Endothelial cell of umbilical vein (primary cell): ENCODE results near the gene ATP5PB. TPM values are rescaled to one million over a fixed set of nuclear protein-coding genes. Genes with fewer than 3 reads are reported as not detected.

Experiments
- BruUV-seq: library from RNA; stranded (reverse); fragments of 400-500 nt; replicated peaks from 2 replicates; lab custom pipeline; 2021; lab: Mats Ljungman, UMichigan
- CTCF ChIA-PET: fragments of 300-600, 350-600 bp; sonication (Branson Sonifier 250); formaldehyde crosslinking; loops from one replicate; lab custom pipeline; 2021; ENCODE audit warnings: antibody characterized with exemption, inconsistent platforms; lab: Charles Lee
- POLR2A ChIA-PET: fragments of 300-600, 350-600 bp; sonication (Branson Sonifier 250); formaldehyde crosslinking; loops from one replicate; lab custom pipeline; 2021; ENCODE audit warnings: antibody characterized with exemption, inconsistent platforms; lab: Charles Lee
- DNase-seq: peaks from one replicate; pipeline ENCODE4 v3.0.0-alpha.2; 2011; ENCODE audit warnings: low read depth, low spot score
- FAIRE-seq: peaks from 2 replicates; lab custom pipeline; 2011; peaks lifted over from hg19 to GRCh38; lab: Jason Lieb, UNC
- H2AFZ ChIP-seq: 2 replicates; pipeline ENCODE4 v1.6.0; 2012; ENCODE audit warnings: low read depth, low read length, control low read depth, inconsistent platforms
- H3K27ac ChIP-seq: 2 replicates; pipeline ENCODE4 v1.5.1; 2011; ENCODE audit warnings: low read depth, mild to moderate bottlenecking, control low read depth, low read length, moderate library complexity; ENCODE audit not compliant: insufficient read depth
- H3K27me3 ChIP-seq, 2 experiments: 2 replicates each; pipeline versions ENCODE4 v1.6.0 to v1.6.1; 2011; ENCODE audit warnings: low read length in 2 of 2, mixed read lengths in 1 of 2; ENCODE audit not compliant: control insufficient read depth in 2 of 2, insufficient read depth in 2 of 2
- H3K36me3 ChIP-seq, 2 experiments: 2 replicates in 1 of 2; 3 replicates in 1 of 2; pipeline ENCODE4 v1.5.1; 2011; ENCODE audit warnings: low read length in 2 of 2, mild to moderate bottlenecking in 1 of 2, moderate library complexity in 1 of 2; ENCODE audit not compliant: control insufficient read depth in 2 of 2, insufficient read depth in 2 of 2; ENCODE audit errors: extremely low read depth in 1 of 2
- H3K4me1 ChIP-seq: 3 replicates; pipeline ENCODE4 v1.5.1; 2011; ENCODE audit warnings: mild to moderate bottlenecking, low read length; ENCODE audit not compliant: control insufficient read depth, insufficient read depth; ENCODE audit errors: extremely low read depth
- H3K4me2 ChIP-seq: 2 replicates; pipeline ENCODE4 v1.6.1; 2011; ENCODE audit warnings: low read length, control low read depth, mixed read lengths; ENCODE audit not compliant: insufficient read depth
- H3K4me3 ChIP-seq, 3 experiments: fragments of 200-600 bp in 1 of 3; sonication (generic), shearing (Covaris generic) in 1 of 3; replicated peaks in 1 of 3; 2 replicates each; pipeline ENCODE4 v1.5.1; 2011 to 2016; ENCODE audit warnings: control low read depth in 3 of 3, low read length in 3 of 3, mild to moderate bottlenecking in 2 of 3, inconsistent platforms in 1 of 3, low read depth in 1 of 3, moderate library complexity in 1 of 3; ENCODE audit not compliant: insufficient read depth in 1 of 3
- H3K79me2 ChIP-seq: 2 replicates; pipeline ENCODE4 v1.6.0; 2012; ENCODE audit warnings: low read length, inconsistent platforms; ENCODE audit not compliant: control insufficient read depth, insufficient read depth
- H3K9ac ChIP-seq: replicated peaks from 2 replicates; pipeline ENCODE3; 2011; ENCODE audit warnings: low read length, control low read depth; ENCODE audit not compliant: insufficient read depth; ENCODE audit errors: extremely low read depth
- H3K9me1 ChIP-seq: replicated peaks from 3 replicates; pipeline ENCODE4 v1.6.0; 2011; ENCODE audit warnings: mild to moderate bottlenecking, low read length; ENCODE audit not compliant: control insufficient read depth, insufficient read depth; ENCODE audit errors: extremely low read depth
- H3K9me3 ChIP-seq: replicated peaks from 2 replicates; pipeline ENCODE4 v1.5.1; 2012; ENCODE audit warnings: low read length, inconsistent platforms; ENCODE audit not compliant: control insufficient read depth, insufficient read depth
- H4K20me1 ChIP-seq: replicated peaks from 2 replicates; pipeline ENCODE3; 2011; ENCODE audit warnings: mild to moderate bottlenecking, low read length; ENCODE audit not compliant: control insufficient read depth, insufficient read depth; ENCODE audit errors: extremely low read depth
- EZH2 ChIP-seq: IDR thresholded peaks from 2 replicates; pipeline ENCODE4 v1.6.1; 2012; ENCODE audit warnings: borderline replicate concordance, low read depth, mild to moderate bottlenecking, moderate library complexity, low read length, inconsistent platforms; ENCODE audit not compliant: severe bottlenecking
- FOS ChIP-seq: IDR thresholded peaks from 2 replicates; pipeline ENCODE4 v1.6.1; 2011; ENCODE audit warnings: mild to moderate bottlenecking, low read length, moderate library complexity, borderline replicate concordance; ENCODE audit not compliant: insufficient read depth
- GATA2 ChIP-seq: IDR thresholded peaks from 2 replicates; pipeline ENCODE4 v1.7.0; 2011; ENCODE audit warnings: low read depth, mild to moderate bottlenecking, moderate library complexity, mixed read lengths, low read length; ENCODE audit not compliant: insufficient read length, insufficient read depth
- JUN ChIP-seq: IDR thresholded peaks from 2 replicates; pipeline ENCODE4 v1.6.1; 2011; ENCODE audit warnings: borderline replicate concordance, low read depth; ENCODE audit not compliant: insufficient read length, insufficient read depth
- MYC ChIP-seq: IDR thresholded peaks from one replicate; pipeline ENCODE4 v1.6.1; 2011; ENCODE audit warnings: mild to moderate bottlenecking, low read depth, low read length
- POLR2A ChIP-seq: IDR thresholded peaks from 2 replicates; pipeline ENCODE4 v1.6.1; 2012; ENCODE audit warnings: low read depth, mild to moderate bottlenecking, control low read depth, low read length
- POLR2AphosphoS5 ChIP-seq: IDR thresholded peaks from 2 replicates; pipeline ENCODE4 v1.6.1; 2012; ENCODE audit warnings: low read depth, mild to moderate bottlenecking, control low read depth, low read length, moderate library complexity; ENCODE audit not compliant: insufficient read depth
- dilution Hi-C: fragments of 300-500 bp; cut with MboI; formaldehyde crosslinking; loops from one replicate; pipeline ENCODE4 v1.15.0; 2019; ENCODE audit warnings: low sequenced_read_pairs; ENCODE audit not compliant: extremely low pct_ligation_motif_present
- intact Hi-C: fragments of 100-400 bp; cut with micrococcal nuclease; formaldehyde crosslinking; loops from one replicate; pipeline ENCODE4 v1.10.0; 2022
- polyA plus RNA-seq, 4 experiments: library from polyadenylated mRNA; depleted of rRNA in 3 of 4; stranded (reverse) in 3 of 4; unstranded in 1 of 4; fragments of >200 nt; gene quantifications; 2 replicates each; pipeline versions ENCODE4 v1.2.1 to v1.2.3, GENCODE V29; 2011 to 2012; ENCODE audit warnings: missing spikeins in 1 of 4
- total RNA-seq: library from RNA; stranded (reverse); gene quantifications from 2 replicates; pipeline ENCODE4 v1.2.3, GENCODE V29; 2021
- TF ChIP-seq, protein P1 (sequence below), 2 donors: IDR thresholded peaks; 1 replicate in 1 of 2; 2 replicates in 1 of 2; pipeline ENCODE4 v1.5.1; 2011; ENCODE audit warnings: low read length in 2 of 2, mild to moderate bottlenecking in 2 of 2, moderate library complexity in 2 of 2, control low read depth in 1 of 2, inconsistent platforms in 1 of 2, low read depth in 1 of 2; ENCODE audit not compliant: insufficient read depth in 1 of 2; ENCODE audit errors: extremely low read depth in 1 of 2
- TF ChIP-seq, protein P2 (sequence below): IDR thresholded peaks from 2 replicates; pipeline ENCODE4 v1.6.1; 2011; ENCODE audit not compliant: insufficient read depth, insufficient read length

ATP5PB gene
- total and polyA plus RNA-seq, 2 donors (not counting 3 experiments of a cell fraction or from before 2014, with no cell fraction given): 231 to 244 TPM

DNA sequence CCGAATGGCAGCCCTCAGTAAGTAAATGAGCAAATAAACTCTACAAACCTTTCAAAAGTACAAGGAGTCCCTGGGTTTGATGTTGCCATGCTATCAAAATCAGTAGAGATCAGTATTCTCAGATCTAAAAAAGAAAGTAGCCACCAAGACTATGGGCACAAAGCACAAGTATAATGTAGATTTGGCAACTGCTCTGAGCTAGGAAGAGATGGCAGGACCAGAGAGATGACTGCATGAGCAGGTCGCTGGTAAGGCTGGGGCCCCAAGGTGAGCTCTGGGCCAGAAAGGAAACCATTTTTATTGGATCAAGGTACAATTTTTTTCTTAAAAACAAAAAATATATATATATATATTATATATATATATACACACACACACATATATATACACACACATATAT, 57.3 kb downstream of the ATP5PB start:
- H3K27ac ChIP-seq: no peak overlapping the region
- H3K9me3 ChIP-seq: no peaks in the 10 kb centered on the region
- H3K9ac ChIP-seq: no peak overlapping the region
- no peaks in the 10 kb centered on the region for H4K20me1 ChIP-seq
- H3K4me1 ChIP-seq: peaks cover 15% of the 10 kb centered on the region
- dilution Hi-C loops (no loop called here), intact Hi-C loops (loop anchor here (5.0 kb wide), 1 partner anchor 1474 kb away; the partner anchor contains the start of gene STRIP1)
- no peaks in the 10 kb centered on the region for H3K79me2 ChIP-seq
- no peak overlapping the region for H3K4me2 ChIP-seq
- no peaks in the 10 kb centered on the region for H3K36me3 ChIP-seq
- BruUV-seq: no TSS peak
- H3K4me3 ChIP-seq: no peak overlapping the region
- H2AFZ ChIP-seq: no peak overlapping the region
- H3K27me3 ChIP-seq: peaks cover 0 to 2% of the 10 kb centered on the region in 2 experiments
- DNase-seq: no peak
- H3K9me1 ChIP-seq: no peaks in the 10 kb centered on the region
- ChIA-PET CTCF (interaction anchor here (1.4 to 3.9 kb wide), 8 partner anchors 8 to 262 kb away, joined by 3 to 62 read pairs (median 26); no protein-coding TSS in a partner anchor), POLR2A (no interaction called here)
- no peak for FAIRE-seq
- TF ChIP-seq GATA2 (no peak), FOS (no peak), JUN (no peak), EZH2 (no peak), MYC (no peak), POLR2AphosphoS5 (no peak), POLR2A (no peak)
- TF ChIP-seq, protein P1, sequence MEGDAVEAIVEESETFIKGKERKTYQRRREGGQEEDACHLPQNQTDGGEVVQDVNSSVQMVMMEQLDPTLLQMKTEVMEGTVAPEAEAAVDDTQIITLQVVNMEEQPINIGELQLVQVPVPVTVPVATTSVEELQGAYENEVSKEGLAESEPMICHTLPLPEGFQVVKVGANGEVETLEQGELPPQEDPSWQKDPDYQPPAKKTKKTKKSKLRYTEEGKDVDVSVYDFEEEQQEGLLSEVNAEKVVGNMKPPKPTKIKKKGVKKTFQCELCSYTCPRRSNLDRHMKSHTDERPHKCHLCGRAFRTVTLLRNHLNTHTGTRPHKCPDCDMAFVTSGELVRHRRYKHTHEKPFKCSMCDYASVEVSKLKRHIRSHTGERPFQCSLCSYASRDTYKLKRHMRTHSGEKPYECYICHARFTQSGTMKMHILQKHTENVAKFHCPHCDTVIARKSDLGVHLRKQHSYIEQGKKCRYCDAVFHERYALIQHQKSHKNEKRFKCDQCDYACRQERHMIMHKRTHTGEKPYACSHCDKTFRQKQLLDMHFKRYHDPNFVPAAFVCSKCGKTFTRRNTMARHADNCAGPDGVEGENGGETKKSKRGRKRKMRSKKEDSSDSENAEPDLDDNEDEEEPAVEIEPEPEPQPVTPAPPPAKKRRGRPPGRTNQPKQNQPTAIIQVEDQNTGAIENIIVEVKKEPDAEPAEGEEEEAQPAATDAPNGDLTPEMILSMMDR (IDR thresholded peaks at IDR 0.05; ENCODE audit: extremely low read depth in 1 of 2, insufficient read depth in 1 of 2, low read depth in 1 of 2, low read length in 2 of 2): no peak
- TF ChIP-seq, protein P2, sequence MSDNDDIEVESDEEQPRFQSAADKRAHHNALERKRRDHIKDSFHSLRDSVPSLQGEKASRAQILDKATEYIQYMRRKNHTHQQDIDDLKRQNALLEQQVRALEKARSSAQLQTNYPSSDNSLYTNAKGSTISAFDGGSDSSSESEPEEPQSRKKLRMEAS: no peak
